GM12865 (cell line): Measurements from ENCODE around the gene LRRC72.
"Not testable (repeated sequence)": the region's sequence is repeated elsewhere in the genome, so short reads cannot be mapped to it uniquely, and the experiment has no call there.

Source experiments
- DNase-seq: peaks from one replicate; pipeline ENCODE4 v3.0.0; 2010; ENCODE audit warnings: low read depth
- H3K4me3 ChIP-seq: 2 replicates; pipeline ENCODE4 v1.5.1; 2011; ENCODE audit warnings: mild to moderate bottlenecking, low read depth, low read length, control low read depth
- CTCF ChIP-seq: IDR thresholded peaks from 2 replicates; pipeline ENCODE4 v1.5.1; 2011; ENCODE audit warnings: low read length, control low read depth, low read depth, inconsistent platforms; ENCODE audit not compliant: insufficient read depth; ENCODE audit errors: missing control alignments

Gene LRRC72

GRCh38 chr7:16528520-16528919 lies 1.9 kb downstream of the LRRC72 start:
- TF ChIP-seq CTCF, result no peak

GRCh38 chr7:16529697-16530096 lies 3.1 kb downstream of the LRRC72 start:
- no peak for DNase-seq
- H3K4me3 ChIP-seq, result no peak overlapping the region
- TF ChIP-seq CTCF, result no peak

More at GRCh38 chr7:16528520-16528919, 1.9 kb downstream of the LRRC72 start:
- DNase-seq, result no peak
- H3K4me3 ChIP-seq, result no peak overlapping the region

- no peak for TF ChIP-seq CTCF
- DNase-seq, result no peak
- H3K4me3 ChIP-seq, result no peak overlapping the region
Measured at GRCh38 chr7:16531707-16532106, 5.1 kb downstream of the LRRC72 start.

- no peak overlapping the region for H3K4me3 ChIP-seq
- no peak for TF ChIP-seq CTCF
- DNase-seq, result no peak
Measured at GRCh38 chr7:16532272-16532671, 5.6 kb downstream of the LRRC72 start.

GRCh38 chr7:16535500-16535899 lies 8.9 kb downstream of the LRRC72 start:
- no peak for TF ChIP-seq CTCF
- no peak for DNase-seq
- no peak overlapping the region for H3K4me3 ChIP-seq

GRCh38 chr7:16540559-16540958 lies 13.9 kb downstream of the LRRC72 start:
- not testable (repeated sequence) for DNase-seq, H3K4me3 ChIP-seq

- H3K4me3 ChIP-seq, result no peak overlapping the region
- no peak for DNase-seq
- no peak for TF ChIP-seq CTCF
Measured at GRCh38 chr7:16542401-16542800, 15.8 kb downstream of the LRRC72 start.
